ENCODE measurements around the gene ZNF324.
"Not testable (repeated sequence)": the region's sequence is repeated elsewhere in the genome, so short reads cannot be mapped to it uniquely, and the experiment has no call there.

Gene ZNF324

DNA sequence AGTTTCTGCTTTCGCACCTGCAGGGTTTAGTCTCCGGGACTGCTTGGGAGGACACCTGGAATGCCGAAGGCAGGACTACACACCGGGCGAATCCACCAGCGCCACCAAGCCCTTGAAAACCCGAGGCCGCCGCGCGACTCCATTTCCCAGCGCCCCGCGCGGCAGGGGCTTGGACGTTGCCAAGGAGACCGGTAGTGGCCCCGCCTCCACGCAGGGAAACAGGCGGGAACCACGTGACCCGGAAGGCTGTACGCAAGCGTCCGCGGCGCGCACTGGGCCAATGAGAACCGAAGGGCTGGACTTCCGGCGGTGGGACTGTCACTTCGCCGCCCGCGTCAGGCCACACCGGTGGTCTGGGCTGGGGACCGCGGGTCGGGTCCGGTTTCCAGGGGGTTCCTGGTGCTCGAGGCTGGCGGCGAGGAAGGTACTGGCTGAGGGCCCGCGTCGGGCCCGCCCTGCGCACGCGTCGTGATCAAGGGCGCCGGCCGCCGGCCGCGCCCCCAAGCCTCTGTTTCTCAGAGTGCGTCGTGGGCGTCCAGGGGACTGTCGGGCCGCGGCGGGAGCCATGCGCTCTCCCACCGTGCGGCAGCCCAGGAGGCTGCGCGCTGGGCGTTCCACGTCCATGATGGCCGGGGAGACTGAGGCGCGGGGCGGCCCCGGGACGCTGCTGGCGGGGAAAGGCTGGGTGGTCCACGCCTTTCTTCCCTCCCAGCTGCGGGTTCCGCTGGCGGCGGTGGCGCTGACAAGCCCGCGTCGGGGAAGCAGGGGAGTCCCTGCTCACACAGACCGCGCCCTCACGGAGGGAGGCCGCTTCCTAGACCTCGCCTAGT, at the start of gene ZNF324:
TSS of gene ZNF324 (plus strand) at position 321 of the 830 bp plus-strand sequence. CDS start 2,106 bp downstream, outside the sequence.
- peak; percentile 84 to 99 (median 97) for DNase-seq

DNA sequence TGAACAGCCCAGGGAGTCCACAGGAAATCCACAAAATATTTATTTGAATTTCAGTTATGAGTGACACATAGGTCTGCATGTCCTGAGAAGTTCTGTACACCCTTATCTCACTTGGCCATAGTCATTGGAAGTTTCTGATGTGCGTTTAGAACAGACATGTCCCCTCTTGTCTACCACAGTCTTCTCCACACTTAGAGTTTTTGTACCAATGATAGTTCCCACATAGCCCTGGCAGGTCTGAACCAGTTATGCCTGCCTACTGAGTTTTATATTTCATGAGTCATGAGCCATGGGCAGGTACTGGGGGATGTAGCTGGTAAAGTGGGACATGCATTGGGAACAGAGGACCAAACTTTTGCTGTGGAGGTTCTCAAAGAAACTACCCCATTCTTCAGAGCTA, 38.3 kb upstream of the ZNF324 start:
- no peak for DNase-seq

DNA sequence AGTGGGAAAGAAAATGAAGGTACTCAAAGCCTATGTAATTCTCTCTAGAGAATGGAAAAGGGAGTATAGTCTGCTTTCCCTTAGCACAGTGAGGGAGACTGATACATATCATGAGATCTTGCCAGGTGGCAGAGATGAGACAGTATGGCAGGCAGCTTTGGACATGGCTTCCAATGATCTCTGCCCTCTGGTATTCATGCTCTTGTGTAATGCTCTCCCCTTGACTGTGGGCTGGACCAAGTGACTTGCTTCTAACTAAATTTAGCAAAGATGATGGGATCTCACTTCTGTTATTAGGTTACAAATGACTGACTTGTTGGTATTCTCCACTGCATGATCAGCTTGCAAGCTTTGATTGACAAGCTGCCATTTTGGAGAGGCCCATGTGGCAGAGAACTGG, 37.1 kb upstream of the ZNF324 start:
- DNase-seq, result no peak

DNA sequence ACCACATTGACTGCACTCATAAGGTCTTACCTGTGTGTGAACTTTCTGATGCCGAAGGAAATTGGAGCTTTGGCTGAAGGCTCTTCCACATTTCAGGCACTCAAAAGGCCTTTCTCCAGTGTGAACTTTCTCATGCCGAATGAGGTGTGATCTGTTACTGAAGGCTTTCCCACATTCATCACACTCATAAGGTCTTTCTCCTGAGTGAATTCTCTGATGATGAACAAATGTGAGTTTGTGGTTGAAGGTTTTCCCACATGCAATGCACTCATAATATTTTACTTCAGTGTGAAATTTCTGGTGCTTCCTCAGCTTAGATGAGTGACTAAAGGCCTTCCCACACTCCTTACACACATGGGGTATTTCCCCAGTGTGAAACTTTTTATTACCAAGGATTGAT, 32.7 kb upstream of the ZNF324 start:
- no peak for DNase-seq

DNA sequence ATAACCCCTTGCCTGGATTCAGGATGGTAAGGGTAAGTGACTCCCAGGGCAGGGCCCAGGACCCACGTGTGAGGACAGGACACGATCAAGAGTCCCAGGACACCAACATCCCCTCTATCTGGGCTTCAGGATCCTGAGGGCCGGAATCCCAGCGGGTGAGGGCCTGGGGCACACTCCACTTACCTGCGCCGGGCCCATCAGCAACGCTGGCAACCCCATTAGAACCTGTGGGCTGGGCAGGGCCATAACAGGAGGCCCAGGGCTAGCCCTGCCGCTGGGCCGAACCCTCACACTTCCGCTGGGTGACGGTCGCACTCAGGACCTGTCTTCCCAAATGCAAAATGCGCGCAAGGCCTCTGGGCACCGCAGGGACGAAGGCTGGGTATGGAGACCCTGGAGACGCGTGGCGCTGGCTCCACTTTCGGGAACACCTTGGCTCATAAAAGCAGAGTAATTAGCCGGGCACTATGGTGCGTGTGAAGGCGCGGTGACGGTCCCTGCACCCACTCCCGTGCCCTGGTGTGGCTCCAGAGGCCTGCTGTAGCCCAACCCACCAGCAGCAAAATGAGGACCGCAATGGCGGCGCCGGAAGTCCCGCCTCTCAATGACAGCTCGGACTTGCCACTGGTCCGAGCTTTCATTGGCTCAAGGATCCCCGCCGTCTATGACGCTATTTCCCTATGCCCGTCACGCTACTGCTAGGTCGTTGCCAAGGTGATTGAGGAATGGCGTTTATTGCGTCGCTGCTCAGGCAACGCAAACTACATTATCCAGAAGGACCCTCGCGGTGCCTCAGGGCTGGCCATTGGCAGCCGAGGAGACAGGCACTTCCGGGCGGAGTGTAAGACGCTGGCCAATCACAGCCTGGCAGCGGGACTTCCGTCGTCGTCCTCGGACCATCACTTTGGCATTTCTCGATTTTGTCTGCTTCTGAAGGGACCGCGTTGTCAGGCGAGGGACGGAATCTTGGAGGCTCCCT, 27.0 kb upstream of the ZNF324 start, which contains the start of gene ZNF132:
TSS of gene ZNF132 (minus strand) at position 578 of the 979 bp plus-strand sequence. CDS start at position 246, 332 bp downstream.
- DNase-seq, result peak; percentile 86 to 100 (median 99)

DNA sequence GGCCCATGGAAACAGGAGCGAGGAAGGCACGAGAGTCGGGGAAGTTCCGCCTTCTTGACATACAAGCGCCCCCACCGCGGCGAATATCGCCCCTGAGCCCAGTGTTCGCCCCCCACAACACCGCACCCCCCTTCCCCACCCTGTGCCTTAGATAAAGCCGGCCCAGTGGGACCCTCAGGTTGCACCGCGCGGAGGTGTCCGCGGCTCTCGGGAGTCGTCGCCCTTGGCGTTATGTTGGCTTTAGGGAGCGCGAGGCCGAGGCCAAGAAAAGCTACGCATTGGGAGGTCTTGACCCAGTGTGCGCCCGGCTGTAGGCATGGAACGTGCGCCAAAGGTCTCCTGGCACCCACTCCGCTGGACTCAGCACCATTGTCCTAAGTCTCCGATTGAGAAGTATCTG, 26.3 kb upstream of the ZNF324 start:
- DNase-seq, result peak in 2 of 58 donors; percentile 22 to 36

DNA sequence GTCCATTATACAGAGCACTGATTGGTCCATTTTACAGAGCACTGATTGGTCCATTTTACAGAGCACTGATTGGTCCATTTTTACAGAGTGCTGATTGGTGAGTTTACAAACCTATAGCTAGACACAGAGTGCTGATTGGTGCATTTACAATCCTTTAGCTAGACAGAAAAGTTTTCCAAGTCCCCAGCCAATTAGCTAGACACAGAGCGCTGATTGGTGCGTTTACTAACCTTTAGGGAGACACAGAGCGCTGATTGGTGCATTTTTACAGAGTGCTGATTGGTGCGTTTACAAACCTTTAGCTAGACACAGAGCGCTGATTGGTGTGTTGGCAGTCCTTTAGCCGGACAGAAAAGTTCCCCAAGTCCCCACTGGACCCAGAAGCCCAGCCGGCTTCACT, 23.9 kb upstream of the ZNF324 start:
- not testable (repeated sequence) for DNase-seq

DNA sequence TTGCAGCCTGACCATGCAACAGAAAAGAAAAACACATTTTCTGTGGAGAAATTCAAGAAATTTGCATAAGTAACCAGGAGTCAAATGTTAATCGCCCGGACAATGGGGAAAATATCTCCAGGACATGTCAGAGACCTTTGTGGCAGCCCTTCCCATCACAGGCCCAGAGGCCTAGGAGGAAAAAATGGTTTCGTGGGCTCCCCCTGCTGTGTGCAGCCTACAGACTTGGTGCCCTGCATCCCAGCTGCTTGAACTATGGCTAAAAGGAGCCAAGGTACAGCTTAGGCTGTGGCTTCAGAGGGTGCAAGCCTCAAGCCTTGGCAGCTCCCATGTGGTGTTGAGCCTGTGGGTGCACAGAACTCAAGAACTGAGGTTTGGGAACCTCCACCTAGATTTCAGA, 18.0 kb upstream of the ZNF324 start:
- not testable (repeated sequence) for DNase-seq

DNA sequence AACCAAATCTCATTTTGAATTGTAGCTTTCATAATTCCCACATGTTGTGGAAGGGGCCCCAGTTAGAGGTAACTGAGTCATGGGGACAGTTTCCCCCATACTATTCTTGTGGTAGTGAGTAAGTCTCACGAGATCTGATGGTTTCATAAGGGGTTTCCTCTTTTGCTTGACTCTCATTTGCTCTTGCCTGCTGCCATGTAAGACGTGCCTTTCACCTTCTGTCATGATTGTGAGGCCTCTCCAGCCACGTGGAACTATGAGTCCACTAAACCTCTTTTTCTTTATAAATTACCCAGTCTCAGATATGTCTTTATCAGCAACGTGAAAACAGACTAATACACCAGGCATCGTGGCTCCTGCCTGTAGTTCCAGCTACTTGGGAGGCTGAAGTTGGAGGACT, 16.9 kb upstream of the ZNF324 start:
- not testable (repeated sequence) for DNase-seq

DNA sequence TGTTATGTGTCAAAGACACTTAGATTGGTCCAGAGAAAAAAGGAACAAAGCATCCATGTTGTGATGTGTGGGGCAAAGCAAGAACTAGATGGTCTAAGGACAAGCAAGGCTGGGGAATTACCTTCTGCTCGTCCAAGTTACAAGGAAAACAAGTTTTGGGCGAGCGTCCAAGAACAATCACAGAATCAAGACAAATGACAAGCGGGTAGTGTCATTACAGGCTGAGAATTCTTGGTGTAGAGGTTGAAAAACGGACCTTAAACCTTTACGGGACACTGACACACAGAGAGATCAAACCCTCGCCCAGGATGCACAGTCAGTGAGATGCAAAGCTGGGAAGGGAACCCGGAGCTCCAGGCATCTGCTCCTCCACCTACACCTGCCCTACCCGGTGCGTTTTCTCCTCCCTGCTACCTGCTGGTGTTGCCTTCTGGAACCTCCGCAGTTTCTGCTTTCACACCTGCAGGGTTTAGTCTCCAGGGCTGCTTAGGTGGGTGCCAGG, 16.0 kb upstream of the ZNF324 start:
- DNase-seq, result no peak

DNA sequence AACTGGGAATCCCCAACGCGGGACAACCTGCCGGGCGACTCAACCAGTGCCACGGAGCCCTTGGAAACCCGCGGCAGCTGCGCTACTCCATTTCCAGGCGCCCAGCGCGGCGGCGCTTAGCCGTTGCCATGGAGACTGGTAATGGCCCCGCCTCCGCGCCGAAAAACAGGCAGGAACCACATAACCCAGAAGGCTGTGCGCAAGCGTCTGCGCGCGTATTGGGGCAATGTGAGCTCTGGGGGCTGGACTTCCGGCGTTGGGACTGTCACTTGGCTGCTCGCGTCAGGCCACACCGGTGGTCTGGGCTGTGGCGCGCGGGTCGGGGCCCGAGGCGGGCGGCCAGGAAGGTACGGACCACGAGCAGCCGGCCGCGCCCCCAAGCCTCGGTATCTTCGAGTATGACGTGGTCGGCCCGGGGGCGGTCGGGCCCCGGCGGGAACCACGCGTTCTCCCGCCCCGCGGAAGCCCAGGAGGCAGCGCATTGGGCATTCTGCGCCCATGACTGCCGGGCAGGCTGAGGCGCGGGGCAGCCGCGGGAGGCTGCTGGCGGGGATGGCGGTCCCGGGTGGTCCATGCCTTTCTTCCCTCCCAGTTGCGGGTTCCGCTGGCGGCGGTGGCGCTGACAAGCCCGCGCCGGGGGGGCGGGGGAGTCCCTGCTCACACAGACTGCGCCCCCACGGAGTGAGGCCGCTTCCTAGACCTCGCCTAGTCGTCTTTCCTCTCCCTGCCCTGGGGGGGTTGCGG, 15.3 kb upstream of the ZNF324 start, which contains the start of gene ZNF324B:
TSS of gene ZNF324B (plus strand) at position 265 of the 744 bp plus-strand sequence. CDS start 2,080 bp downstream, outside the sequence.
- DNase-seq, result peak; percentile 63 to 98 (median 96)

DNA sequence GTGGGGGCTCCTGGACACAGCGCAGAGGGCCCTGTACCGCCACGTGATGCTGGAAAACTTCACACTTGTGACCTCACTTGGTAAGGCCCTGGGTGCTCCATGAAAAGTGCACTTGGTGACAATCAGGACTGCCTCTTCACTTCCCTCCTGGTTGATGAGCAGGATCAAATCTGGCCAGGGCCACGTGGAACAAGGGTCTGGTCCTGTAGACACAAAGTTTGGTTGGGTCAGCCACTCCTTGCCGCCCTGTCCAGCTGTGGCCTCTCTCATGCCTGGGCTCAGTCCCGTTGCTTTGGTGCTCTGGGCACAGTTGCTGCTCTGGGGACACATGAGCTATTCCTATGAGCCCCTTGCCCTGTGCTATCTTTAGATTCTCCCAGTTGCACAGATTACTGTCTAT, 13.1 kb upstream of the ZNF324 start:
- DNase-seq, result no peak

DNA sequence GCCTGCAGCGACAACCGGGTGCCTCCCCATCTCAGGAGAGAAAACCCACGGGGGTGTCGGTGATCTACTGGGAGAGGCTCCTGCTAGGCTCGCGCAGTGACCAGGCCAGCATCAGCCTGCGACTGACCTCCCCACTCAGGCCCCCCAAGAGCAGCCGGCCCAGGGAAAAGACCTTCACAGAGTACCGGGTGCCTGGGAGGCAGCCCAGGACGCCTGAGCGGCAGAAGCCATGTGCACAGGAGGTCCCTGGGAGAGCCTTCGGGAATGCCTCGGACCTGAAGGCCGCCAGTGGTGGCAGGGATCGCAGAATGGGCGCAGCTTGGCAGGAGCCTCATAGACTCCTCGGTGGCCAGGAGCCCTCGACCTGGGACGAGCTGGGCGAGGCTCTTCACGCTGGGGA, 11.6 kb upstream of the ZNF324 start:
- no peak for DNase-seq

DNA sequence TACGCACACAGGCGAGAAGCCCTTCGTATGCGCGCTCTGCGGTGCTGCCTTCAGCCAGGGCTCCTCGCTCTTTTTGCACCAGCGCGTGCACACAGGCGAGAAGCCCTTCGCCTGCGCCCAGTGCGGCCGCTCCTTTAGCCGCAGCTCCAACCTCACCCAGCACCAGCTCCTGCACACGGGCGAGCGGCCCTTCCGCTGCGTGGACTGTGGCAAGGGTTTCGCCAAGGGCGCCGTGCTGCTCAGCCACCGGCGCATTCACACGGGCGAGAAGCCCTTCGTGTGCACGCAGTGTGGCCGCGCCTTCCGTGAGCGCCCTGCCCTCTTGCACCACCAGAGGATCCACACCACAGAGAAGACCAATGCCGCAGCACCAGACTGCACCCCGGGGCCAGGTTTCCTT, 10.8 kb upstream of the ZNF324 start:
- DNase-seq, result no peak

DNA sequence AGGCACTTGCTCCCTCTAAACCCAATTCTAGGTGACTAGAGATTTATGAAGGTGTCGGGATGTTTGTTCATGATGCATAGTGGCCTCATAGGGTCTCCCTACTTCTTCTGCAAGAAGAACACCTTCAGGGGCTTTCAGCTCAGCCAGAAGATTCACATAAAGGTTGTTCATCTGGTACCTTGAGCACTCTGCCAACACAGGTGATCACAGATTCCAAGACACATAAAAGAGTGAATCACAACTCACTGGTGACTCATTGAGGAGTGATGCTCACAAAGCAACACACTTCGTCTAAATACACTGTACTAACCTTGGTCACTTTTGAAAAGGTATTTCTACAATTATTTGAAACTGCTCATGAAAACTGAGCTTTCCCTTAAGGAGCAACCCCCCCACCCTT, 6.8 kb upstream of the ZNF324 start:
- no peak for DNase-seq

DNA sequence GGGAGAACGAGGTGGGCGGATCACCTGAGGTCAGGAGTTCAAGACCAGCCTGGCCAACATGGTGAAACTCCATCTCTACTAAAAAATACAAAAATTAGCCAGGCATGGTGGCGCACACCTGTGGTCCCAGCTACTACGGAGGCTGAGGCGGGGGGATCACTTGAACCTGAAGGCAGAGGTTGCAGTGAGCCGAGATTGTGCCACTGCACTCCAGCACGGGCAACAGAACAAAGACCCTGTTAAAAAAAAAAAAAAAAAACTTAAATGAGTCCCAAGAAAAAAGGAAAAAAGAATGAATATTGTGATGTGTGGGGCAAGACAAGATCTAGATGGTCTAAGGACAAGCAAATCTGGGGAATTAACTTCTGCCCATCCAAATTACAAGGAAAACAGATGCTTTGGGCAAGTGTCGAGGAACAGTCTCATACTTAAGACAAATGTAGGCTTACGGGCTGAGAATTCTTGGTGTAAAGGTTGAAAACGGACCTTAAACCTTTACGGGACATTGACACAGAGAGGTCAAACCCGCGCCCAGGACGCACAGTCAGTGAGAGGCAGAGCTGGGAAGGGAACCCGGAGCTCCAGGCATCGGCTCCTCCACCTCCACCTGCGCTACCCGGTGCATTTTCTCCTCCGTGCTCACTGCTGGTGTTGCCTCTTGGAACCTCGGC, 656 bp upstream of the ZNF324 start:
- DNase-seq, result no peak

DNA sequence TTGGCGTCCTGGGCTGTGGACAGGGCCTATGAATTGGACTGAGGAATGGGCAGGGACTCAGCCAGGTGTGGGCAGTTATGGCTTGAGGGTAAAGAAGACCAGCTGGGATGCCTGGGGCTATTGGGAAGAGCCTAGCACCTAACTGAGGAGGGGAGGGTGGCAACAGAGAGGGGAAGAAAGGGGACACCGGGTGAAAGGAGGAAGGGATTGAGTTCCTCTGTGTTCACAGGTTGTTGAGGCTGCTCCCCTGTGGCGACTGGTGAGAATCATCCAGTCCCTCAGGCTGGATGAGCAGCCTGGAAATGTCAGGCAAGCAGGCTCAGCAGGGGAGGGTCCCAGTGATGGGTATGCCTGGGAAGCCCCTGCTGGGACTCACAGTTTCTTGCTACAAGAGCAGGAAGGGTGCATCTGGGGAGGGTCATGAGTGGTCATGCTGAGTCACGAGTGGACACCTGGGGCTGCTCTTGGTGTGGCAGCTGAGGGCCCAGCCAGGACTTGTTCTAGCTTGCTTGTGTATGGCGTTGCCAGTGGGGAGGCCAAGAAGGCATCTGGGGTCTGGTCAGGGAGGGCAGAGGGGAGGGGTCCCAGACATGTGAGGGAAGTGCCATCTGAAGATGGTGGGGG, 1.4 kb downstream of the ZNF324 start:
- DNase-seq, result no peak

DNA sequence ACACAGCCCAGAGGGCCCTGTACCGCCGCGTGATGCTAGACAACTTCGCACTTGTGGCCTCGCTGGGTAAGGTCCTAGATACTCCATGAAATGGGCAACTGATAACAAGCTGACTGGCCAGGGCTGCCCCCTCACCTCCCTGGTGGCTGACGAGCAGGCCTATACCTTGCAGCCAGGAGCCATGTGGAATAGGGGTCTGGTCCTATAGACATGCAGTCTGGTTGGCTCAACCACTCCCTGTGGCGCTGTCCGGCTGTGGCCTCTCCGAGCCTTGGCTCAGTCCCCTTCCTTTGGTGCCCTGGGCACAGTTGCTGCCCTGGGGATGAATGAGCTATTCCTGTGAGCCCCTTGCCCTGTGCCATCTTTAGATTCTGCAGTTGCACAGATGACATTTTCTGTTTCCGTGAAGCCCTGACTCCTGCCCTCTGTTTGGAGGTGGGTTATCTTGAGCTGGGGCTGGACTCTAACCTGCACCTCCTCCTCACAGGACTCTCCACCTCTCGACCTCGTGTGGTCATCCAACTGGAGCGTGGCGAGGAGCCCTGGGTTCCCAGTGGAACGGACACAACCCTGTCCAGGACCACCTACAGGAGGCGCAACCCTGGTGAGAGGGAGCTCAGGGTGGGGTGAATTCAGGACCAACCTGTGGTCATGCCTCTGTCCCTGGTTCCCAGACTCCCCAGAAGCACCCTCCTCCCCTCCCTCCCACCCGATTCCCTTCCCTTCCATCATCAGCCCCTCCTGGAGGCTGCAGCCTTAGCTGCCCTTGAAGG, 2.5 kb downstream of the ZNF324 start:
- DNase-seq, result no peak
